CD1c-positive myeloid dendritic cell (primary cell): Measurements from ENCODE around the gene SNX25.
"Not testable (repeated sequence)": the region's sequence is repeated elsewhere in the genome, so short reads cannot be mapped to it uniquely, and the experiment has no call there.

Experiments
- DNase-seq: peaks from one replicate; pipeline ENCODE4 v3.0.0-alpha.2; 2016; ENCODE audit errors: extremely low spot score

SNX25 gene

GRCh38 chr4:185304944-185305690 lies 95.7 kb downstream of the SNX25 start:
- DNase-seq, result no peak

- no peak for DNase-seq
Observed at GRCh38 chr4:185305979-185306442, 96.6 kb downstream of the SNX25 start.

- DNase-seq, result no peak
Observed at GRCh38 chr4:185307136-185307950, 97.9 kb downstream of the SNX25 start.

GRCh38 chr4:185309770-185310169 lies 100.4 kb downstream of the SNX25 start:
- no peak for DNase-seq

- no peak for DNase-seq
Observed at GRCh38 chr4:185311113-185311888, 101.9 kb downstream of the SNX25 start.

GRCh38 chr4:185312699-185313098 lies 103.3 kb downstream of the SNX25 start:
- DNase-seq, result no peak

- DNase-seq, result not testable (repeated sequence)
Observed at GRCh38 chr4:185317462-185317861, 108.1 kb downstream of the SNX25 start.

GRCh38 chr4:185317880-185318279 lies 108.5 kb downstream of the SNX25 start:
- no peak for DNase-seq

- DNase-seq, result no peak
Observed at GRCh38 chr4:185318679-185319078, 109.3 kb downstream of the SNX25 start.

- no peak for DNase-seq
Observed at GRCh38 chr4:185322803-185323202, 113.4 kb downstream of the SNX25 start.

GRCh38 chr4:185323606-185324005 lies 114.2 kb downstream of the SNX25 start:
- no peak for DNase-seq

- not testable (repeated sequence) for DNase-seq
Observed at GRCh38 chr4:185324361-185324760, 115.0 kb downstream of the SNX25 start.

GRCh38 chr4:185325721-185326120 lies 116.3 kb downstream of the SNX25 start:
- DNase-seq, result not testable (repeated sequence)

- DNase-seq, result no peak
Observed at GRCh38 chr4:185328586-185328985, 119.2 kb downstream of the SNX25 start.

- not testable (repeated sequence) for DNase-seq
Observed at GRCh38 chr4:185329879-185330510, 120.6 kb downstream of the SNX25 start.

- no peak for DNase-seq
Observed at GRCh38 chr4:185332575-185333464, 123.4 kb downstream of the SNX25 start.

GRCh38 chr4:185334326-185334725 lies 124.9 kb downstream of the SNX25 start:
- DNase-seq, result no peak

GRCh38 chr4:185335579-185335978 lies 126.2 kb downstream of the SNX25 start:
- DNase-seq, result no peak

GRCh38 chr4:185339941-185340340 lies 130.5 kb downstream of the SNX25 start:
- DNase-seq, result no peak

- DNase-seq, result no peak
Observed at GRCh38 chr4:185341377-185341776, 132.0 kb downstream of the SNX25 start.

- DNase-seq, result no peak
Observed at GRCh38 chr4:185341841-185342240, 132.4 kb downstream of the SNX25 start.
